K562 (cell line): Measurements from ENCODE around the gene RETREG1. TPM values are rescaled to one million over a fixed set of nuclear protein-coding genes. Genes with fewer than 3 reads are reported as not detected.

Source experiments
- ATAC-seq: fragments of 200-7000 bp; cut with Tn5 transposase; 3 replicates; pipeline ENCODE4 v1.9.1; 2020; ENCODE audit warnings: moderate library complexity
- BruUV-seq: library from RNA; stranded (reverse); fragments of 400-500 nt; replicated peaks from 2 replicates; lab custom pipeline; 2021; lab: Mats Ljungman, UMichigan
- CTCF ChIA-PET: fragments of 300-600 bp; formaldehyde crosslinking; extraction: SDS; loops from one replicate; lab custom pipeline; 2021; ENCODE audit warnings: low intra/inter-chr PET ratio; lab: Yijun Ruan, JAX
- POLR2A ChIA-PET: fragments of 300-600, 350-650 bp; sonication (Branson Sonifier 250); formaldehyde crosslinking; extraction: SDS; loops from one replicate; lab custom pipeline; 2021; ENCODE audit warnings: antibody characterized with exemption, inconsistent platforms; lab: Yijun Ruan, JAX
- DNase-seq, 4 experiments: peaks; one replicate each; pipeline versions ENCODE4 v3.0.0 to v3.0.0-alpha.2; 2011 to 2018; ENCODE audit warnings: low spot score in 3 of 4, mixed read lengths in 3 of 4; ENCODE audit errors: extremely low read depth in 1 of 4
- FAIRE-seq: peaks from 2 replicates; lab custom pipeline; 2011; peaks lifted over from hg19 to GRCh38; lab: Jason Lieb, UNC
- H2AFZ ChIP-seq: 2 replicates; pipeline ENCODE4 v1.6.0; 2011; ENCODE audit warnings: low read depth, low read length, control low read depth, inconsistent platforms
- H3K27ac ChIP-seq: fragments of 200-600 bp; 3 replicates; pipeline ENCODE4 v1.8.0; 2011; ENCODE audit warnings: low read depth, mild to moderate bottlenecking, control low read depth, inconsistent platforms, low read length, moderate library complexity, mixed read lengths; ENCODE audit errors: extremely low read depth
- H3K27me3 ChIP-seq, 2 experiments: fragments of 300-600 bp in 1 of 2; 2 replicates in 1 of 2; 3 replicates in 1 of 2; pipeline versions ENCODE4 v1.6.0 to v1.8.0; 2011; ENCODE audit warnings: inconsistent platforms in 2 of 2, low read length in 2 of 2, mild to moderate bottlenecking in 1 of 2, mixed read lengths in 1 of 2, moderate library complexity in 1 of 2; ENCODE audit not compliant: control insufficient read depth in 2 of 2, insufficient read depth in 2 of 2
- H3K36me3 ChIP-seq: fragments of 300-600 bp; 3 replicates; pipeline ENCODE4 v1.8.0; 2011; ENCODE audit warnings: mild to moderate bottlenecking, low read length, inconsistent platforms; ENCODE audit not compliant: control insufficient read depth, insufficient read depth
- H3K4me1 ChIP-seq, 2 experiments: fragments of 200-600 bp in 1 of 2; replicated peaks in 1 of 2; 2 replicates in 1 of 2; 3 replicates in 1 of 2; pipeline versions ENCODE4 v1.5.1 to v1.8.0; 2011; ENCODE audit warnings: inconsistent platforms in 2 of 2, low read length in 2 of 2, mild to moderate bottlenecking in 1 of 2, mixed read lengths in 1 of 2, moderate library complexity in 1 of 2; ENCODE audit not compliant: control insufficient read depth in 2 of 2, insufficient read depth in 2 of 2
- H3K4me2 ChIP-seq: 2 replicates; pipeline ENCODE4 v1.6.1; 2011; ENCODE audit warnings: low read length, control low read depth, inconsistent platforms, mixed read lengths; ENCODE audit not compliant: insufficient read depth
- H3K4me3 ChIP-seq: fragments of 200-600 bp; sonication (generic), shearing (Covaris generic); 2 replicates; pipeline ENCODE4 v1.5.1; 2016; ENCODE audit warnings: control low read depth, inconsistent platforms
- H3K79me2 ChIP-seq: fragments of 200-600 bp; 3 replicates; pipeline ENCODE4 v1.8.0; 2011; ENCODE audit warnings: low read length, inconsistent platforms; ENCODE audit not compliant: control insufficient read depth, insufficient read depth
- H3K9ac ChIP-seq, 2 experiments: 2 replicates each; pipeline versions ENCODE4 v1.6.0 to v1.6.1; 2011; ENCODE audit warnings: low read depth in 2 of 2, low read length in 2 of 2, control low read depth in 1 of 2, inconsistent platforms in 1 of 2, mild to moderate bottlenecking in 1 of 2, mixed read lengths in 1 of 2; ENCODE audit not compliant: insufficient read depth in 1 of 2
- H3K9me1 ChIP-seq: one replicate; pipeline ENCODE4 v1.6.0; 2011; ENCODE audit warnings: inconsistent platforms, mild to moderate bottlenecking, low read length, moderate library complexity; ENCODE audit not compliant: control insufficient read depth, insufficient read depth
- H3K9me3 ChIP-seq: replicated peaks from 2 replicates; pipeline ENCODE4 v1.5.1; 2011; ENCODE audit warnings: low read depth, low read length, inconsistent platforms; ENCODE audit not compliant: control insufficient read depth, insufficient read depth
- H4K20me1 ChIP-seq: replicated peaks from 2 replicates; pipeline ENCODE4 v1.6.1; 2011; ENCODE audit warnings: low read length, inconsistent platforms, mixed read lengths; ENCODE audit not compliant: control insufficient read depth, insufficient read depth
- CTCF ChIP-seq, 3 experiments: IDR thresholded peaks in 2 of 3; conservative IDR thresholded peaks in 1 of 3; 2 replicates each; pipeline ENCODE4 v1.5.1; 2011 to 2012; ENCODE audit warnings: low read length in 3 of 3, mild to moderate bottlenecking in 3 of 3, control low read depth in 2 of 3, improper control_type of control experiment in 1 of 3, inconsistent platforms in 1 of 3, low read depth in 1 of 3, mixed read lengths in 1 of 3, moderate library complexity in 1 of 3; ENCODE audit not compliant: insufficient read depth in 2 of 3
- PRDM10 ChIP-seq: fragments of 450-650 bp; IDR thresholded peaks from 2 replicates; pipeline ENCODE4 v1.6.1; 2018; ENCODE audit not compliant: partially characterized antibody
- WGBS: fragments of 100-300 bp; shearing (Covaris generic); methylation state at CpG from one replicate; pipeline ENCODE4 v1.1.6; 2016; ENCODE audit warnings: low coverage, mixed read lengths; ENCODE audit not compliant: insufficient coverage; ENCODE audit errors: missing lambda C conversion rate; 5-methylcytosine and 5-hydroxymethylcytosine counted together
- in situ Hi-C: fragments of 300-500 bp; cut with MboI; formaldehyde crosslinking; loops from 4 replicates; pipeline ENCODE4 v1.15.0; 2018; ENCODE audit warnings: inconsistent platforms, mixed read lengths
- intact Hi-C: fragments of 100-400 bp; cut with micrococcal nuclease; formaldehyde crosslinking; loops from 2 replicates; pipeline ENCODE4 v1.14.2; 2022
- polyA plus RNA-seq, 8 experiments: library from polyadenylated mRNA; depleted of rRNA in 4 of 8; stranded (reverse) in 5 of 8; unstranded in 3 of 8; fragments of >200 nt; fragmentation: Nextera tagmentation in 2 of 8; fragmentation: Illumina TruSeq in 1 of 8; extraction: Ambion mirVana in 2 of 8; extraction: Trizol in 1 of 8; gene quantifications; 2 replicates each; pipeline versions ENCODE4 v1.2.1 to v1.2.3, GENCODE V29; 2011 to 2014; ENCODE audit warnings: inconsistent platforms in 1 of 8, missing spikeins in 1 of 8
- total RNA-seq, 7 experiments: library from RNA; depleted of rRNA in 6 of 7; stranded (reverse); fragments of >200 nt in 6 of 7; fragmentation: Illumina TruSeq in 2 of 7; extraction: Trizol in 2 of 7; gene quantifications; 2 replicates each; pipeline versions ENCODE4 v1.2.1 to v1.2.3, GENCODE V29; 2011 to 2021; ENCODE audit warnings: low replicate concordance in 1 of 7

The RETREG1 gene
- total and polyA plus RNA-seq, 9 of the 15 experiments (the other 6 are each of a cell fraction or from before 2014, with no cell fraction given) = 0.01 to 0.20 (median 0.08) TPM; not detected in 5

- Histone ChIP-seq H3K4me3 (no peak overlapping the region), H3K4me2 (no peak overlapping the region), H3K27ac (no peak overlapping the region), H3K36me3 (no peaks in the 10 kb centered on the region), H3K27me3 (peaks cover 6 to 14% of the 10 kb centered on the region in 2 experiments; a peak in 4 of 5 replicates), H3K4me1 (no peaks in the 10 kb centered on the region), H3K9me3 (no peaks in the 10 kb centered on the region), H4K20me1 (no peaks in the 10 kb centered on the region; the same call in 1 of the 2 replicates), H3K9me1 (no peaks in the 10 kb centered on the region), H3K79me2 (no peaks in the 10 kb centered on the region), H2AFZ (no peak overlapping the region), H3K9ac (no peak overlapping the region)
- ChIA-PET CTCF (no interaction called here), POLR2A (interaction anchor here (0.8 kb wide), 2 partner anchors 8 to 262 kb away, joined by 3 to 5 read pairs; no protein-coding TSS in a partner anchor)
- 1% methylated on average over 4 of the region's 4 CpGs for WGBS
- no peak for FAIRE-seq
- in situ Hi-C loops = no loop called here
- DNase-seq = no peak
- no TSS peak for BruUV-seq
- TF ChIP-seq CTCF (IDR thresholded peaks at IDR 0.05 in 2 of 3, conservative IDR thresholded peaks at IDR 0.05 in 1 of 3; ENCODE audit: insufficient read depth in 2 of 3, low read depth in 1 of 3, low read length in 3 of 3) (no peak), PRDM10 (no peak)
- intact Hi-C loops = no loop called here
- no peak for ATAC-seq
These were observed 72.0 kb downstream of the RETREG1 start for GRCh38 chr5:16544607-16545374.
